HL-60 (cell line): ENCODE data around the gene ADAM22.

Source experiments
- POLR2AphosphoS5 ChIP-seq: IDR thresholded peaks from 2 replicates; pipeline ENCODE4 v1.6.1; 2012; ENCODE audit warnings: low read depth
- TF ChIP-seq, protein P1 (sequence below): IDR thresholded peaks from one replicate; pipeline ENCODE4 v1.5.1; 2011; ENCODE audit warnings: low read length, control low read depth, inconsistent platforms; ENCODE audit not compliant: insufficient read depth
- TF ChIP-seq, protein P2 (sequence below): IDR thresholded peaks from 2 replicates; pipeline ENCODE4 v1.6.1; 2012; ENCODE audit warnings: low read depth; ENCODE audit not compliant: insufficient replicate concordance

- TF ChIP-seq, protein P1, sequence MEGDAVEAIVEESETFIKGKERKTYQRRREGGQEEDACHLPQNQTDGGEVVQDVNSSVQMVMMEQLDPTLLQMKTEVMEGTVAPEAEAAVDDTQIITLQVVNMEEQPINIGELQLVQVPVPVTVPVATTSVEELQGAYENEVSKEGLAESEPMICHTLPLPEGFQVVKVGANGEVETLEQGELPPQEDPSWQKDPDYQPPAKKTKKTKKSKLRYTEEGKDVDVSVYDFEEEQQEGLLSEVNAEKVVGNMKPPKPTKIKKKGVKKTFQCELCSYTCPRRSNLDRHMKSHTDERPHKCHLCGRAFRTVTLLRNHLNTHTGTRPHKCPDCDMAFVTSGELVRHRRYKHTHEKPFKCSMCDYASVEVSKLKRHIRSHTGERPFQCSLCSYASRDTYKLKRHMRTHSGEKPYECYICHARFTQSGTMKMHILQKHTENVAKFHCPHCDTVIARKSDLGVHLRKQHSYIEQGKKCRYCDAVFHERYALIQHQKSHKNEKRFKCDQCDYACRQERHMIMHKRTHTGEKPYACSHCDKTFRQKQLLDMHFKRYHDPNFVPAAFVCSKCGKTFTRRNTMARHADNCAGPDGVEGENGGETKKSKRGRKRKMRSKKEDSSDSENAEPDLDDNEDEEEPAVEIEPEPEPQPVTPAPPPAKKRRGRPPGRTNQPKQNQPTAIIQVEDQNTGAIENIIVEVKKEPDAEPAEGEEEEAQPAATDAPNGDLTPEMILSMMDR: no peak
- no peak for TF ChIP-seq POLR2AphosphoS5
- TF ChIP-seq, protein P2, sequence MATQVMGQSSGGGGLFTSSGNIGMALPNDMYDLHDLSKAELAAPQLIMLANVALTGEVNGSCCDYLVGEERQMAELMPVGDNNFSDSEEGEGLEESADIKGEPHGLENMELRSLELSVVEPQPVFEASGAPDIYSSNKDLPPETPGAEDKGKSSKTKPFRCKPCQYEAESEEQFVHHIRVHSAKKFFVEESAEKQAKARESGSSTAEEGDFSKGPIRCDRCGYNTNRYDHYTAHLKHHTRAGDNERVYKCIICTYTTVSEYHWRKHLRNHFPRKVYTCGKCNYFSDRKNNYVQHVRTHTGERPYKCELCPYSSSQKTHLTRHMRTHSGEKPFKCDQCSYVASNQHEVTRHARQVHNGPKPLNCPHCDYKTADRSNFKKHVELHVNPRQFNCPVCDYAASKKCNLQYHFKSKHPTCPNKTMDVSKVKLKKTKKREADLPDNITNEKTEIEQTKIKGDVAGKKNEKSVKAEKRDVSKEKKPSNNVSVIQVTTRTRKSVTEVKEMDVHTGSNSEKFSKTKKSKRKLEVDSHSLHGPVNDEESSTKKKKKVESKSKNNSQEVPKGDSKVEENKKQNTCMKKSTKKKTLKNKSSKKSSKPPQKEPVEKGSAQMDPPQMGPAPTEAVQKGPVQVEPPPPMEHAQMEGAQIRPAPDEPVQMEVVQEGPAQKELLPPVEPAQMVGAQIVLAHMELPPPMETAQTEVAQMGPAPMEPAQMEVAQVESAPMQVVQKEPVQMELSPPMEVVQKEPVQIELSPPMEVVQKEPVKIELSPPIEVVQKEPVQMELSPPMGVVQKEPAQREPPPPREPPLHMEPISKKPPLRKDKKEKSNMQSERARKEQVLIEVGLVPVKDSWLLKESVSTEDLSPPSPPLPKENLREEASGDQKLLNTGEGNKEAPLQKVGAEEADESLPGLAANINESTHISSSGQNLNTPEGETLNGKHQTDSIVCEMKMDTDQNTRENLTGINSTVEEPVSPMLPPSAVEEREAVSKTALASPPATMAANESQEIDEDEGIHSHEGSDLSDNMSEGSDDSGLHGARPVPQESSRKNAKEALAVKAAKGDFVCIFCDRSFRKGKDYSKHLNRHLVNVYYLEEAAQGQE: no peak
These were observed 1.3 kb downstream of the ADAM22 start for GRCh38 chr7:87935384-87935706.
